Activated CD4-positive, alpha-beta T cell treated with anti-CD3 and anti-CD28 coated beads for 4 hours (primary cell): ENCODE results near the gene MNAT1.
"Not testable (repeated sequence)": the region's sequence is repeated elsewhere in the genome, so short reads cannot be mapped to it uniquely, and the experiment has no call there.

Experiments
- DNase-seq, 2 donors: peaks; one replicate each; pipeline ENCODE4 v3.0.0-alpha.2; 2020

Gene MNAT1

GRCh38 chr14:60807247-60807646 lies 72.7 kb downstream of the MNAT1 start:
- DNase-seq: no peak

GRCh38 chr14:60807971-60808370 lies 73.4 kb downstream of the MNAT1 start:
- DNase-seq: no peak

DNA sequence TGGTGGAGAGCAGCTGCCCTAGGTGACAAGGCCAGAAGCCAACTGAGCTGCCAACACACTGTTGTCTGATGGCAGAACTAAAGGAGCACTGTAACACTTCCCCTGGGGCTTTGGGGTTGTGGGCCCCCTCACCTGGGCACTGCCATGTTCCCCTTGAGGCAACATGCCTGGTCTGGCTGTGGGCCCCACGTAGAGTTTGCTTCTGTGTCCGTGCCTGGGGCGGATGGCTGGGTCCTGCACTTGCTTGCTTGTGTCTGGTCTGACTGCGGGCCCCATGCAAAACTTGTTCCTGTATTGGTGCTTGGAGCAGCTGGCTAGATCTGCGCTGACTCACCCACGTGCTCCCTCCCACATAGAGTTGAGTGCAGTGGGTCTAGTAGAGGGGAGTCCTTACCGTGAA lies 78.4 kb downstream of the MNAT1 start:
- DNase-seq: no peak

- no peak for DNase-seq
Measured at GRCh38 chr14:60815371-60815770, 80.8 kb downstream of the MNAT1 start.

- DNase-seq: no peak
Measured at GRCh38 chr14:60817113-60817512, 82.6 kb downstream of the MNAT1 start.

GRCh38 chr14:60819575-60819974 lies 85.0 kb downstream of the MNAT1 start:
- no peak for DNase-seq

DNA sequence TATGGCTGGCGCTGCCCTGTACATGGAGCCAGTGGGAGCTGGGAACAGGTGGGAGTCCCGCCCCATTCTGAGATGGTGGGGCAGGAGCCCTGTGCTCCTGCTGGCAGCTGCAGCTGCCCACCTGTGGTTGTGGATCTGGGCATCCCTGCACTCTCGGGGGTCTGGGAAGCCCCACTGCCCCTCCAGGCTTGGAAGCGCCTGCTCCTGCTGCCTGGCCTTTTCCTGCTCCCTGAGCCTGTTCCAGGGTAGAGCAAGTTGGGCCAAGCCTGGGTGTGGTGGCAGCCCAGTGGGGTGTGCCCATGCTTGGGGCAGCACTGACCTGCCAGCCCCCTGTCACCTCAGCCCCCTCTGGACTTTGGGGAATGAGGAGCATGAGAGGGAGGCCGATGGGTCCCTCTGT lies 104.0 kb downstream of the MNAT1 start:
- no peak for DNase-seq

GRCh38 chr14:60839057-60839456 lies 104.5 kb downstream of the MNAT1 start:
- DNase-seq: no peak

- DNase-seq: no peak
Measured at GRCh38 chr14:60839657-60840056, 105.1 kb downstream of the MNAT1 start.

DNA sequence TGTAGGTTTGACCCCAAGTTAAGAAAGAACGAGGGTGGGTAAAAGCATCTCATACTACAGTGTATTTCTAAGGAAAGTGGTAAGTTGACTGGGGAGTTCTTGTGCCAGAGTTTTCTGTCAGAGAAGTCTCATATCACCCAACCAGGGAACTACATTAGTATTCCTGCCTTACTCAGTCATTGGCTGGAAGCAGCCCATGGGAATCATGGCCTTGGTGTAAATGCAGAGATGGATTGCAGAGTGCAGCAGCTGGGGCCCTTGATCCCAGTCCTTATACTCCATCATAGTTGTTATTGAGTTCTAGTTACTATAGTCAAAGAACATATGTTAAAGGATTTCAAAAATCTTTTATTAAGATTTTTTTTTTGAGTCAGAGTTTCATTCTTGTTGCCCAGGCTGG lies 105.8 kb downstream of the MNAT1 start:
- DNase-seq: no peak

DNA sequence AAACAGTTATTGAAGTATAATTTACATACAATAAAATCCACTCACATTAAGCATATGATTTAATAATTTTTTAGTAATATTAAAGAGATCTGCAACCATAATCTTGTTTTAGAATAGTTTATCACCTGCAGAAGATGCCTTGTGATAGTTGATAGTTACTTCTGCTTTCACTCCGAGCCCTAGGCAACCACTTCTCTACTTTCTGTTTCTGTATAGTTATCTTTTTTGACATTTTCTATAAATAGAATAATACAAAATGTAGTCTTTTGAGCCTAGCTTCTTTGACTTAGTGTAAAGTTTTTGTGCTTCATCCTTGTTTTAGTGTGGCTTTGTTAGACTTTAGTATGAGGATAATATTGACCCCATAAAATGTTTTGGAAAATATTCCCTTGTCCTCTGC lies 111.0 kb downstream of the MNAT1 start:
- no peak for DNase-seq

- DNase-seq: no peak
Measured at GRCh38 chr14:60848066-60848465, 113.5 kb downstream of the MNAT1 start.

DNA sequence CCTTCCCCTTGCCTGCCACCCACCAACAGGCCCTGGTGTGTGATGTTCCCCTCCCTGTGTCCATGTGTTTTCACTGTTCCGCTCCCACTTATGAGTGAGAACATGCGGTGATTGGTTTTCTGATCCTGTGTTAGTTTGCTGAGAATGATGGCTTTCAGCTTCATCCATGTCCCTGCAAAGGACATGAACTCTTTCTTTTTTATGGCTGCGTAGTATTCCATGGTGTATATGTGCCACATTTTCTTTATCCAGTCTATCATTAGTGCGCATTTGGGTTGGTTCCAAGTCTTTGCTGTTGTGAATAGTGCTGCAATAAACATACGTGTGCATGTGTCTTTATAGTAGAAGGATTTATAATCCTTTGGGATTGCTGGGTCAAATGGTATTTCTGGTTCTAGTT lies 117.1 kb downstream of the MNAT1 start:
- not testable (repeated sequence) for DNase-seq

DNA sequence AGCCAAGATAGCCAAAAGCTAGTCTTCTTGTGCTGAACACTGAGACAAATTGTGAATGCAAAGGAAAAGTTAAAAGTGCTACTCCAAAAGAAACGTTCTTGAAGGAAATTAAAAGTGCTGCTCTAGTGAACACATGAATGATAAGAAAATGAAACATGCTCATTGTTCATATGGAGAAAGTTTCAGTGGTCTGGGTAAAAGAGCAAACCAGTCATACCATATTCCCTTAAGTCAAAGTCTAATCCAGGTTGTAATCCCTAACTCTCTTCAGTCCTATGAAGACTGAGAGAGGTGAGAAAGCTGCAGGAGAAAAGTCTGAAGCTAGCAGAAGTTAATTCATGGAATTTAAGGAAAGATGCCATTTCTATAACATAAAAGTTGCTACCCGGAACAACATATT lies 121.5 kb downstream of the MNAT1 start:
- no peak for DNase-seq

GRCh38 chr14:60859525-60859924 lies 125.0 kb downstream of the MNAT1 start:
- DNase-seq: no peak

GRCh38 chr14:60861545-60862140 lies 127.1 kb downstream of the MNAT1 start:
- DNase-seq: no peak

GRCh38 chr14:60862283-60862682 lies 127.7 kb downstream of the MNAT1 start:
- no peak for DNase-seq

GRCh38 chr14:60863249-60863648 lies 128.7 kb downstream of the MNAT1 start:
- no peak for DNase-seq

GRCh38 chr14:60865378-60866127 lies 131.0 kb downstream of the MNAT1 start:
- DNase-seq: no peak

- no peak for DNase-seq
Measured at GRCh38 chr14:60867503-60868172, 133.1 kb downstream of the MNAT1 start.

DNA sequence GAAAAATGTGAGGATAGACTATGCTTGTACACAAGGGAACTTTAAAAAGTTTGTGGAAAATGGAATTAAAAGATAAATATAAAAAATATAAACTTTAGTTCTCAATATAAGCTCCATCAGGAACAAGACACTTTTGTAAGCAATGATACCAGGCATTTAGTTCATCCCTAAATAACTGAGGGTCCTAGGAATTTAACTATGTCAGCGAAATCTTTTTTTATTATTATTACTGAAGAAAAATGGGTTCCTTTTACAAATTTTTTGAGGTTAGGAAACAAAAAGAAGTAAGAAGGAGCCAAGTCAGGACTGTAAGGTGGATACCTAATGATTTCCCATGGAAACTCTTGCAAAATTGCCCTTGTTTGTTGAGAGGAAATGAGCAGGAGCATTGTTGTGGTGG lies 143.6 kb downstream of the MNAT1 start:
- DNase-seq: no peak

GRCh38 chr14:60878536-60878935 lies 144.0 kb downstream of the MNAT1 start:
- DNase-seq: no peak

DNA sequence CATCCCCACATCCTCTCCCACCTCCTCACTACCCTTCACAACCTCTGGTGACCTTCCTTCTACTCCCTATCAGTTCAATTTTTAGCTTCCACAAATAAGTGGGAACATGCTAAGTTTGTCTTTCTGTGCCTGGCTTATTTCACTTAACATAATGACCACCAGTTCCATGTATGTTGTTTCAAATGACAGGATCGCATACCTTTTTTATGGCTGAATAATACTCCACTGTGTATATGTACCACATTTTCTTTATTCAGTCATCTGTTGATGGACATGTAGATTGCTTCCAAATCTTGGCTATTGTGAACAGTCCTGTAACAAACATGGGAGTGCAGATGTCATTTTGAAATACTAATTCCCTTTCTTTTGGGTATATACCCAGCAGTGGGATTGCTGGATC lies 147.7 kb downstream of the MNAT1 start:
- DNase-seq: no peak

DNA sequence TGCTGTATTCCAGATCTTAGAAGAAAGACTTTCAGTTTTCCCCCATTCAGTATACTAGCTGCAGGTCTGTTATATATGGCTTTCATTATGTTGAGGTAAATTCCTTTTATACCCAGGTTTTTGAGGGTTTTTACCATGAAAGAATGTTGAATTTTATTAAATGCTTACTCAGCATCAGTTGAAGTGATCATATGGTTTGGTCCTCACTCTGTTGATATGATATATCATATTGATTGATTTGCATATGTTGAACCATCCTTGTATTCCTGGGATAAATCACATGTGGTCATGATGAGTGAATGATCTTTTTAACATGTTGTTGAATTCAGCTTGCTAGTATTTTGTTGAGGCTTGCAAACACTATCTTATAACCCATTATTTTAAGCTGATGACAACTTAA lies 149.6 kb downstream of the MNAT1 start:
- DNase-seq: no peak
